ENCODE results near the gene LAMA3.

GRCh38 chr18:23864624-23865023 is 175.4 kb downstream of the LAMA3 start:
- TF ChIP-seq POLR2A (IDR thresholded peaks at IDR 0.05), result no peak
- no peak for TF ChIP-seq CTCF (IDR thresholded peaks at IDR 0.05)
